Panc1 (cell line): ENCODE results near the gene FARP1.

Experiments used
- POLR2AphosphoS5 ChIP-seq: IDR thresholded peaks from 2 replicates; pipeline ENCODE4 v1.6.1; 2012; ENCODE audit warnings: mild to moderate bottlenecking, low read depth, low read length, moderate library complexity
- TF ChIP-seq, protein P1 (sequence below): fragments of 450-650 bp; IDR thresholded peaks from 2 replicates; pipeline ENCODE4 v1.5.1; 2017; ENCODE audit warnings: mild to moderate bottlenecking
- TF ChIP-seq, protein P2 (sequence below), 2 experiments: IDR thresholded peaks; 2 replicates each; pipeline ENCODE4 v1.6.1; 2011 to 2012; ENCODE audit warnings: low read depth in 2 of 2, control low read depth in 1 of 2, low read length in 1 of 2, mild to moderate bottlenecking in 1 of 2, moderate library complexity in 1 of 2; ENCODE audit not compliant: insufficient read depth in 1 of 2

DNA sequence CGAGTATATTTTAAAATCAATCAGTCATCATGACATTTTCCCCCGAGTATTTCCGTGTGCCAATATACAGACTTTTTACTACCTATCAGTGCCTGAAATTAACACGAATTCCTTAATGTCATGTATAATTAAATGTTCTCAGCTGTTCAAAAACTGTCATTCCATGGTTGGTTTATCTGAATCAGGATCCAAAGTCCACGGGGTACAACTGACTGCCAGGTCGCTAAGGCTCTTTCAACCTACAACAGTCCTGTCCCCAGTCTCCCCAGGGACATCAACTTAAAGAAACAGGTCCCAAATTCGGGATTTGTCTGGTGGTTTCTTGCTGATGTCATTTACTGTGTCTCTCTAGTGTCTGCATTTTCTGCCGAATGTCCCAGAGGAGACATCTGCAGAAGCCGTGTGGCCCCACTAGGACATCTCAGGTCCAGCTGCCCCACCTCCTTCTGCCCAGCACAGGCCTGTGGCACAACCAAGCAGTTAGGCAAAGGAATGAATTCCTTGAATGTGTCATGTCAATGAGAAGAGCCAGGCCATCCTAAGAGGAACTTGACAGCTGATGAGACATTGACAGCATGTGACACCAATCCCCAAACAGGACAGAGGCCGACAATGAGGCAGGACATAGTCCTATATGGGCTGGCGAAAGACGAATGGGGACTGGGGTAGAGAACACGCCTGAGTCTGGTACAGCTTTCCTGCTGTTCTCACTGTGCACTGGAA lies 324.5 kb downstream of the FARP1 start:
- TF ChIP-seq, protein P1, sequence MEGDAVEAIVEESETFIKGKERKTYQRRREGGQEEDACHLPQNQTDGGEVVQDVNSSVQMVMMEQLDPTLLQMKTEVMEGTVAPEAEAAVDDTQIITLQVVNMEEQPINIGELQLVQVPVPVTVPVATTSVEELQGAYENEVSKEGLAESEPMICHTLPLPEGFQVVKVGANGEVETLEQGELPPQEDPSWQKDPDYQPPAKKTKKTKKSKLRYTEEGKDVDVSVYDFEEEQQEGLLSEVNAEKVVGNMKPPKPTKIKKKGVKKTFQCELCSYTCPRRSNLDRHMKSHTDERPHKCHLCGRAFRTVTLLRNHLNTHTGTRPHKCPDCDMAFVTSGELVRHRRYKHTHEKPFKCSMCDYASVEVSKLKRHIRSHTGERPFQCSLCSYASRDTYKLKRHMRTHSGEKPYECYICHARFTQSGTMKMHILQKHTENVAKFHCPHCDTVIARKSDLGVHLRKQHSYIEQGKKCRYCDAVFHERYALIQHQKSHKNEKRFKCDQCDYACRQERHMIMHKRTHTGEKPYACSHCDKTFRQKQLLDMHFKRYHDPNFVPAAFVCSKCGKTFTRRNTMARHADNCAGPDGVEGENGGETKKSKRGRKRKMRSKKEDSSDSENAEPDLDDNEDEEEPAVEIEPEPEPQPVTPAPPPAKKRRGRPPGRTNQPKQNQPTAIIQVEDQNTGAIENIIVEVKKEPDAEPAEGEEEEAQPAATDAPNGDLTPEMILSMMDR, result no peak
- TF ChIP-seq POLR2AphosphoS5, result no peak
- TF ChIP-seq, protein P2, sequence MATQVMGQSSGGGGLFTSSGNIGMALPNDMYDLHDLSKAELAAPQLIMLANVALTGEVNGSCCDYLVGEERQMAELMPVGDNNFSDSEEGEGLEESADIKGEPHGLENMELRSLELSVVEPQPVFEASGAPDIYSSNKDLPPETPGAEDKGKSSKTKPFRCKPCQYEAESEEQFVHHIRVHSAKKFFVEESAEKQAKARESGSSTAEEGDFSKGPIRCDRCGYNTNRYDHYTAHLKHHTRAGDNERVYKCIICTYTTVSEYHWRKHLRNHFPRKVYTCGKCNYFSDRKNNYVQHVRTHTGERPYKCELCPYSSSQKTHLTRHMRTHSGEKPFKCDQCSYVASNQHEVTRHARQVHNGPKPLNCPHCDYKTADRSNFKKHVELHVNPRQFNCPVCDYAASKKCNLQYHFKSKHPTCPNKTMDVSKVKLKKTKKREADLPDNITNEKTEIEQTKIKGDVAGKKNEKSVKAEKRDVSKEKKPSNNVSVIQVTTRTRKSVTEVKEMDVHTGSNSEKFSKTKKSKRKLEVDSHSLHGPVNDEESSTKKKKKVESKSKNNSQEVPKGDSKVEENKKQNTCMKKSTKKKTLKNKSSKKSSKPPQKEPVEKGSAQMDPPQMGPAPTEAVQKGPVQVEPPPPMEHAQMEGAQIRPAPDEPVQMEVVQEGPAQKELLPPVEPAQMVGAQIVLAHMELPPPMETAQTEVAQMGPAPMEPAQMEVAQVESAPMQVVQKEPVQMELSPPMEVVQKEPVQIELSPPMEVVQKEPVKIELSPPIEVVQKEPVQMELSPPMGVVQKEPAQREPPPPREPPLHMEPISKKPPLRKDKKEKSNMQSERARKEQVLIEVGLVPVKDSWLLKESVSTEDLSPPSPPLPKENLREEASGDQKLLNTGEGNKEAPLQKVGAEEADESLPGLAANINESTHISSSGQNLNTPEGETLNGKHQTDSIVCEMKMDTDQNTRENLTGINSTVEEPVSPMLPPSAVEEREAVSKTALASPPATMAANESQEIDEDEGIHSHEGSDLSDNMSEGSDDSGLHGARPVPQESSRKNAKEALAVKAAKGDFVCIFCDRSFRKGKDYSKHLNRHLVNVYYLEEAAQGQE (IDR thresholded peaks at IDR 0.05; ENCODE audit: insufficient read depth in 1 of 2, low read depth in 2 of 2, low read length in 1 of 2), result no peak
